OCI-LY7 (cell line): Measurements from ENCODE around the gene MICAL3. TPM values are rescaled to one million over a fixed set of nuclear protein-coding genes. Genes with fewer than 3 reads are reported as not detected.

Experiments
- BruUV-seq: library from RNA; stranded (reverse); fragments of 400-500 nt; replicated peaks from 2 replicates; lab custom pipeline; 2021; lab: Mats Ljungman, UMichigan
- CTCF ChIA-PET: fragments of 300-600 bp; sonication (Branson Sonifier 250); formaldehyde crosslinking; loops from one replicate; lab custom pipeline; 2022; ENCODE audit warnings: antibody characterized with exemption; ENCODE audit not compliant: unreplicated experiment; lab: Charles Lee
- POLR2A ChIA-PET: fragments of 300-600 bp; sonication (Branson Sonifier 250); formaldehyde crosslinking; loops from one replicate; lab custom pipeline; 2022; ENCODE audit warnings: antibody characterized with exemption; lab: Charles Lee
- DNase-seq: peaks from one replicate; pipeline ENCODE4 v3.0.0-alpha.2; 2015; ENCODE audit warnings: low spot score
- H2AFZ ChIP-seq: fragments of 200-600 bp; sonication (generic), shearing (Covaris generic); 2 replicates; pipeline ENCODE4 v1.6.1; 2014; ENCODE audit warnings: mild to moderate bottlenecking, antibody characterized with exemption, low read length, moderate library complexity
- H3K27ac ChIP-seq: fragments of 200-600 bp; sonication (generic); 2 replicates; pipeline ENCODE4 v1.5.1; 2014; ENCODE audit warnings: mixed run types, low read depth, mild to moderate bottlenecking, moderate library complexity, low read length, inconsistent platforms; ENCODE audit not compliant: poor library complexity, severe bottlenecking
- H3K36me3 ChIP-seq: fragments of 200-600 bp; sonication (generic); 2 replicates; pipeline ENCODE4 v1.6.1; 2014; ENCODE audit warnings: mild to moderate bottlenecking, antibody characterized with exemption, low read length, moderate library complexity, mixed read lengths; ENCODE audit not compliant: insufficient read depth
- H3K4me1 ChIP-seq: fragments of 200-600 bp; sonication (generic); 2 replicates; pipeline ENCODE4 v1.5.1; 2014; ENCODE audit warnings: mild to moderate bottlenecking, low read length; ENCODE audit not compliant: insufficient read depth, poor library complexity, severe bottlenecking
- H3K4me2 ChIP-seq: fragments of 200-600 bp; sonication (generic); 2 replicates; pipeline ENCODE4 v1.6.1; 2014; ENCODE audit warnings: mild to moderate bottlenecking, low read length
- H3K4me3 ChIP-seq: fragments of 200-600 bp; sonication (generic); 2 replicates; pipeline ENCODE4 v1.5.1; 2014; ENCODE audit warnings: mild to moderate bottlenecking, low read depth, low read length; ENCODE audit not compliant: poor library complexity, severe bottlenecking
- H3K79me2 ChIP-seq: fragments of 200-600 bp; sonication (generic); 2 replicates; pipeline ENCODE4 v1.6.1; 2016; ENCODE audit warnings: low read depth, mild to moderate bottlenecking, low read length, moderate library complexity, mixed read lengths; ENCODE audit not compliant: insufficient read depth
- H3K9me2 ChIP-seq: fragments of 200-600 bp; sonication (generic); 2 replicates; pipeline ENCODE4 v1.6.1; 2016; ENCODE audit warnings: mild to moderate bottlenecking, low read length, mixed read lengths; ENCODE audit not compliant: insufficient read depth
- H3K9me3 ChIP-seq: fragments of 200-600 bp; sonication (generic); 2 replicates; pipeline ENCODE4 v1.6.1; 2014; ENCODE audit warnings: mild to moderate bottlenecking, mixed run types, low read length, mixed read lengths
- H4K20me1 ChIP-seq: fragments of 200-600 bp; sonication (generic); 2 replicates; pipeline ENCODE4 v1.6.1; 2014; ENCODE audit warnings: mild to moderate bottlenecking, antibody characterized with exemption, low read length, moderate library complexity, mixed read lengths; ENCODE audit not compliant: insufficient read depth
- EZH2phosphoT487 ChIP-seq: fragments of 200-600 bp; sonication (generic); IDR thresholded peaks from 2 replicates; pipeline ENCODE4 v1.6.1; 2018; ENCODE audit warnings: low read depth, borderline replicate concordance, mild to moderate bottlenecking, mixed run types, antibody characterized with exemption, low read length, moderate library complexity, mixed read lengths
- intact Hi-C: fragments of 100-400 bp; cut with micrococcal nuclease; formaldehyde crosslinking; loops from one replicate; pipeline ENCODE4 v1.10.0; 2022; ENCODE audit not compliant: unreplicated experiment
- total RNA-seq, 2 experiments: library from RNA; depleted of rRNA in 1 of 2; stranded (reverse); fragments of >200 nt in 1 of 2; shearing (Covaris generic) in 1 of 2; gene quantifications; 2 replicates each; pipeline ENCODE4 v1.2.3, GENCODE V29; 2014 to 2022
- TF ChIP-seq, protein P1 (sequence below): fragments of 200-600 bp; sonication (generic); conservative IDR thresholded peaks from 2 replicates; pipeline ENCODE4 v1.5.1; 2014; ENCODE audit warnings: mild to moderate bottlenecking, antibody characterized with exemption, low read length, moderate library complexity, mixed read lengths

Gene MICAL3
- total RNA-seq, 2 experiments from 2014 or later: 80.9 to 210 TPM

DNA sequence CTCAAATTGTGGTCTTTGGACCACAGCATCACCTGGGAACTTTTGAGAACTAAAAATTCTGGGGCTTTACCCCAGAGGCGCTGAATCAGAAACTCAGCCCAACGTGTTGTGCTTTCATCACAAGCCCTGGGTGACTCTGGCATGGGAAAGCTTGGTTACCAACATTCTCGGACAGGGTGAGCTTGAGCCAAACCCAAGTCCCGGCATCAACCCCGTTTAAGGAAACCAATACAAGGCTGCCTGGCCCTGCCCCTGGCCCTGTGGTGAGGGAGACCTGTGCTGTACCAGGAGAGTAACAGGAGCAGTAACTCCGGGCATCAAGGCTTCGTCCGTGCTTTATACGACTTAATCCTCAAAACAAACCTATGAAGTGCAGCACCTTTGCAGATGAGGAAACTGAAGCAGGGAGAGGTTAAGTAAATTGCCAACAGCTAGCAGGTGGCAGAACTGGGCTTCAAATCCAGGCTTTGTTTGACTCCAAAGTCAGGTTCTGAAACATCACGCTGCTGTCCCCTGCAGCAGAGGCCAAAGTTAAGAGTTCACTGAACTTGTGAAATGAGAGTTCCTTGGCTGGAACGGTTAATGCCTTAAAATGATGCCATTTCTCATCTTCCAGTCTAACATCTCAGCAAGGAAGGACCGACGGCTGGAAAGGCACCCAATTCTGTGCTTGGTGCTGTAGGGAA is 186.0 kb downstream of the MICAL3 start:
- BruUV-seq: no TSS peak
- Histone ChIP-seq H3K4me3 (no peak overlapping the region), H3K79me2 (no peaks in the 10 kb centered on the region), H4K20me1 (no peaks in the 10 kb centered on the region), H3K4me2 (no peak overlapping the region), H3K4me1 (no peaks in the 10 kb centered on the region), H2AFZ (no peak overlapping the region), H3K9me2 (no peaks in the 10 kb centered on the region), H3K9me3 (no peaks in the 10 kb centered on the region), H3K36me3 (peaks cover 88% of the 10 kb centered on the region), H3K27ac (no peak overlapping the region)
- no peak for TF ChIP-seq EZH2phosphoT487
- TF ChIP-seq, protein P1, sequence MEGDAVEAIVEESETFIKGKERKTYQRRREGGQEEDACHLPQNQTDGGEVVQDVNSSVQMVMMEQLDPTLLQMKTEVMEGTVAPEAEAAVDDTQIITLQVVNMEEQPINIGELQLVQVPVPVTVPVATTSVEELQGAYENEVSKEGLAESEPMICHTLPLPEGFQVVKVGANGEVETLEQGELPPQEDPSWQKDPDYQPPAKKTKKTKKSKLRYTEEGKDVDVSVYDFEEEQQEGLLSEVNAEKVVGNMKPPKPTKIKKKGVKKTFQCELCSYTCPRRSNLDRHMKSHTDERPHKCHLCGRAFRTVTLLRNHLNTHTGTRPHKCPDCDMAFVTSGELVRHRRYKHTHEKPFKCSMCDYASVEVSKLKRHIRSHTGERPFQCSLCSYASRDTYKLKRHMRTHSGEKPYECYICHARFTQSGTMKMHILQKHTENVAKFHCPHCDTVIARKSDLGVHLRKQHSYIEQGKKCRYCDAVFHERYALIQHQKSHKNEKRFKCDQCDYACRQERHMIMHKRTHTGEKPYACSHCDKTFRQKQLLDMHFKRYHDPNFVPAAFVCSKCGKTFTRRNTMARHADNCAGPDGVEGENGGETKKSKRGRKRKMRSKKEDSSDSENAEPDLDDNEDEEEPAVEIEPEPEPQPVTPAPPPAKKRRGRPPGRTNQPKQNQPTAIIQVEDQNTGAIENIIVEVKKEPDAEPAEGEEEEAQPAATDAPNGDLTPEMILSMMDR: no peak
- intact Hi-C loops: no loop called here
- ChIA-PET POLR2A (interaction anchor here (0.6 kb wide), 2 partner anchors 95 to 140 kb away, joined by 4 to 8 read pairs; no protein-coding TSS in a partner anchor), CTCF (no interaction called here)
- no peak for DNase-seq

DNA sequence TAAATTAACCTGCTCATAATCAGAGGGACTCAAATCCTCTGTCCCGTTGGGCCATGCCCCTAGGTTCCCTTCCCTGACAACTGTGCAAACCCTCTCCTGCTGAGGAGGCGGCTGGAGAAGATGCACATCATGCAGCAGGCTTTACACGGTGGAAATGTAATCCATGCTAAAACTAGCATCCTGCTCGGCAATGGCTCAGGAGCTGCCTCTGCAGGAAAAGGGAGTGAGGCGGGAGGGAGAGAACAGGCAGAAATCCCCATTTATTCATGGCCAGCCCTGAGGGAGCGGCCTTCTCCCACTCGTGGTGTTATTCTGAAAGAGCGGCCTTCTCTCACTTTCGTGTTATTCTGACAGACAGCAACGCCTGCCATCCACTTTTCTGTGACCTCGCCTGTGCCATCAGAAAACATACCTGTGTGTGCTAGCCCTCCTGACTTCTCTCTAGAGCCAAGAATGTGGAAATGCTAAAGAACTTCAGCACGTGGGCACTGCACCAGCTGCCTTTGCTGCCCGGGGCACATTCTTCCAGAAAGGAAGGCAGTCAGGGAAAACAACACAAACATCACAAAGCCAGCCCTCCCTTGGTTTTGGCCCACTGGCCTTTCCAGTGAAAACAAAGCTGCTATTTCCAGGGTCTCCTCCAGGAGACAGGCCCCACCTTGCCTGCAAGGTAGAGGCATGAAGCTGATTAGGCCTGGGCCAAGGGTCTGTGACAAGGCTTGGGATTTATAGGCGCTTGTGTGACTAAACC is 187.2 kb downstream of the MICAL3 start:
- H3K79me2 ChIP-seq: no peaks in the 10 kb centered on the region
- no peak overlapping the region for H3K27ac ChIP-seq
- no peaks in the 10 kb centered on the region for H3K9me3 ChIP-seq
- CTCF ChIA-PET: no interaction called here
- POLR2A ChIA-PET: no interaction called here
- no peak overlapping the region for H3K4me2 ChIP-seq
- TSS peak; percentile 13 for BruUV-seq
- no peaks in the 10 kb centered on the region for H3K4me1 ChIP-seq
- H4K20me1 ChIP-seq: no peaks in the 10 kb centered on the region
- DNase-seq: no peak
- no peaks in the 10 kb centered on the region for H3K9me2 ChIP-seq
- H3K36me3 ChIP-seq: peaks cover 87% of the 10 kb centered on the region
- intact Hi-C loops: no loop called here
- TF ChIP-seq, protein P1: no peak
- TF ChIP-seq EZH2phosphoT487: no peak
- no peak overlapping the region for H2AFZ ChIP-seq
- H3K4me3 ChIP-seq: no peak overlapping the region
